ENCODE data around the gene CNTN4. TPM values are rescaled to one million over a fixed set of nuclear protein-coding genes. Genes with fewer than 3 reads are reported as not detected.
A peak's percentile ranks its signal among the peaks of the same experiment; 100 is the strongest.

The CNTN4 gene
- polyA plus RNA-seq, 4 donors = 0.27 to 6.5 (median 2.6) TPM; not detected in 1

GRCh38 chr3:2948882-2949281, 850.2 kb downstream of the CNTN4 start:
- no peak overlapping the region for H3K4me3 ChIP-seq (ENCODE audit: low read depth in 1 of 3, low read length in 3 of 3)
- H3K27me3 ChIP-seq (ENCODE audit: control insufficient read depth in 3 of 3, insufficient read depth in 3 of 3, low read length in 3 of 3) = no peaks in the 10 kb centered on the region
- no peak for DNase-seq
- H3K4me1 ChIP-seq (ENCODE audit: control insufficient read depth in 3 of 3, insufficient read depth in 2 of 3, low read depth in 1 of 3, low read length in 2 of 3) = no peaks in the 10 kb centered on the region
- no peak overlapping the region for H3K27ac ChIP-seq (ENCODE audit: low read depth in 1 of 3, low read length in 2 of 3)
- 76 to 90% (median 84%) methylated on average over 1 of the region's 1 CpG for WGBS, 3 donors
- no peaks in the 10 kb centered on the region for H3K36me3 ChIP-seq (ENCODE audit: control insufficient read depth in 3 of 3, insufficient read depth in 2 of 3, low read depth in 1 of 3, low read length in 3 of 3)
- no peaks in the 10 kb centered on the region for H3K9me3 ChIP-seq (ENCODE audit: control insufficient read depth in 2 of 2, insufficient read depth in 1 of 2, low read depth in 1 of 2, low read length in 1 of 2)
- no peak for FAIRE-seq

GRCh38 chr3:2950159-2950558, 851.5 kb downstream of the CNTN4 start:
- no peaks in the 10 kb centered on the region for H3K9me3 ChIP-seq (ENCODE audit: control insufficient read depth in 2 of 2, insufficient read depth in 1 of 2, low read depth in 1 of 2, low read length in 1 of 2)
- H3K27me3 ChIP-seq (ENCODE audit: control insufficient read depth in 3 of 3, insufficient read depth in 3 of 3, low read length in 3 of 3) = no peaks in the 10 kb centered on the region
- WGBS, 3 donors = 62 to 75% (median 63%) methylated on average over 2 of the region's 2 CpGs
- no peaks in the 10 kb centered on the region for H3K36me3 ChIP-seq (ENCODE audit: control insufficient read depth in 3 of 3, insufficient read depth in 2 of 3, low read depth in 1 of 3, low read length in 3 of 3)
- DNase-seq (no peak), FAIRE-seq (no peak)
- H3K27ac ChIP-seq (ENCODE audit: low read depth in 1 of 3, low read length in 2 of 3) = no peak overlapping the region
- H3K4me1 ChIP-seq (ENCODE audit: control insufficient read depth in 3 of 3, insufficient read depth in 2 of 3, low read depth in 1 of 3, low read length in 2 of 3) = no peaks in the 10 kb centered on the region
- H3K4me3 ChIP-seq (ENCODE audit: low read depth in 1 of 3, low read length in 3 of 3) = no peak overlapping the region

GRCh38 chr3:2957115-2957514, 858.4 kb downstream of the CNTN4 start:
- Histone ChIP-seq H3K27ac (ENCODE audit: low read depth in 1 of 3, low read length in 2 of 3) (no peak overlapping the region), H3K4me1 (ENCODE audit: control insufficient read depth in 3 of 3, insufficient read depth in 2 of 3, low read depth in 1 of 3, low read length in 2 of 3) (no peaks in the 10 kb centered on the region), H3K9me3 (ENCODE audit: control insufficient read depth in 2 of 2, insufficient read depth in 1 of 2, low read depth in 1 of 2, low read length in 1 of 2) (no peaks in the 10 kb centered on the region), H3K4me3 (ENCODE audit: low read depth in 1 of 3, low read length in 3 of 3) (no peak overlapping the region), H3K36me3 (ENCODE audit: control insufficient read depth in 3 of 3, insufficient read depth in 2 of 3, low read depth in 1 of 3, low read length in 3 of 3) (no peaks in the 10 kb centered on the region), H3K27me3 (ENCODE audit: control insufficient read depth in 3 of 3, insufficient read depth in 3 of 3, low read length in 3 of 3) (no peaks in the 10 kb centered on the region)
- WGBS, 3 donors = 73 to 98% (median 77%) methylated on average over 3 of the region's 3 CpGs
- DNase-seq (no peak), FAIRE-seq (no peak)

- H3K4me3 ChIP-seq (ENCODE audit: low read depth in 1 of 3, low read length in 3 of 3) = no peak overlapping the region
- 39 to 50% (median 42%) methylated on average over 1 of the region's 1 CpG for WGBS, 3 donors
- no peaks in the 10 kb centered on the region for H3K36me3 ChIP-seq (ENCODE audit: control insufficient read depth in 3 of 3, insufficient read depth in 2 of 3, low read depth in 1 of 3, low read length in 3 of 3)
- no peaks in the 10 kb centered on the region for H3K27me3 ChIP-seq (ENCODE audit: control insufficient read depth in 3 of 3, insufficient read depth in 3 of 3, low read length in 3 of 3)
- FAIRE-seq = no peak
- H3K4me1 ChIP-seq (ENCODE audit: control insufficient read depth in 3 of 3, insufficient read depth in 2 of 3, low read depth in 1 of 3, low read length in 2 of 3) = no peaks in the 10 kb centered on the region
- H3K27ac ChIP-seq (ENCODE audit: low read depth in 1 of 3, low read length in 2 of 3) = no peak overlapping the region
- H3K9me3 ChIP-seq (ENCODE audit: control insufficient read depth in 2 of 2, insufficient read depth in 1 of 2, low read depth in 1 of 2, low read length in 1 of 2) = no peaks in the 10 kb centered on the region
- peak in 1 of 2 donors; percentile 22 for DNase-seq
These were observed 859.9 kb downstream of the CNTN4 start for GRCh38 chr3:2958551-2958950.

- FAIRE-seq (no peak), DNase-seq (no peak)
- Histone ChIP-seq H3K27ac (ENCODE audit: low read depth in 1 of 3, low read length in 2 of 3) (no peak overlapping the region), H3K27me3 (ENCODE audit: control insufficient read depth in 3 of 3, insufficient read depth in 3 of 3, low read length in 3 of 3) (no peaks in the 10 kb centered on the region), H3K36me3 (ENCODE audit: control insufficient read depth in 3 of 3, insufficient read depth in 2 of 3, low read depth in 1 of 3, low read length in 3 of 3) (no peaks in the 10 kb centered on the region), H3K9me3 (ENCODE audit: control insufficient read depth in 2 of 2, insufficient read depth in 1 of 2, low read depth in 1 of 2, low read length in 1 of 2) (no peaks in the 10 kb centered on the region), H3K4me3 (ENCODE audit: low read depth in 1 of 3, low read length in 3 of 3) (no peak overlapping the region), H3K4me1 (ENCODE audit: control insufficient read depth in 3 of 3, insufficient read depth in 2 of 3, low read depth in 1 of 3, low read length in 2 of 3) (no peaks in the 10 kb centered on the region)
- whole genome bisulfite sequencing, 3 donors = 72 to 81% (median 80%) methylated on average over 1 of the region's 1 CpG
These were observed 862.9 kb downstream of the CNTN4 start for GRCh38 chr3:2961576-2961975.

- H3K27me3 ChIP-seq (ENCODE audit: control insufficient read depth in 3 of 3, insufficient read depth in 3 of 3, low read length in 3 of 3) = no peaks in the 10 kb centered on the region
- no peaks in the 10 kb centered on the region for H3K36me3 ChIP-seq (ENCODE audit: control insufficient read depth in 3 of 3, insufficient read depth in 2 of 3, low read depth in 1 of 3, low read length in 3 of 3)
- FAIRE-seq (no peak), DNase-seq (no peak)
- H3K9me3 ChIP-seq (ENCODE audit: control insufficient read depth in 2 of 2, insufficient read depth in 1 of 2, low read depth in 1 of 2, low read length in 1 of 2) = no peaks in the 10 kb centered on the region
- no peak overlapping the region for H3K4me3 ChIP-seq (ENCODE audit: low read depth in 1 of 3, low read length in 3 of 3)
- 67 to 79% (median 70%) methylated on average over 2 of the region's 2 CpGs for WGBS, 3 donors
- H3K27ac ChIP-seq (ENCODE audit: low read depth in 1 of 3, low read length in 2 of 3) = no peak overlapping the region
- H3K4me1 ChIP-seq (ENCODE audit: control insufficient read depth in 3 of 3, insufficient read depth in 2 of 3, low read depth in 1 of 3, low read length in 2 of 3) = no peaks in the 10 kb centered on the region
These were observed 869.2 kb downstream of the CNTN4 start for GRCh38 chr3:2967871-2968270.

- no peaks in the 10 kb centered on the region for H3K27me3 ChIP-seq (ENCODE audit: control insufficient read depth in 3 of 3, insufficient read depth in 3 of 3, low read length in 3 of 3)
- H3K9me3 ChIP-seq (ENCODE audit: control insufficient read depth in 2 of 2, insufficient read depth in 1 of 2, low read depth in 1 of 2, low read length in 1 of 2) = no peaks in the 10 kb centered on the region
- FAIRE-seq (no peak), DNase-seq (no peak)
- no peaks in the 10 kb centered on the region for H3K36me3 ChIP-seq (ENCODE audit: control insufficient read depth in 3 of 3, insufficient read depth in 2 of 3, low read depth in 1 of 3, low read length in 3 of 3)
- H3K4me1 ChIP-seq (ENCODE audit: control insufficient read depth in 3 of 3, insufficient read depth in 2 of 3, low read depth in 1 of 3, low read length in 2 of 3) = no peaks in the 10 kb centered on the region
- H3K27ac ChIP-seq (ENCODE audit: low read depth in 1 of 3, low read length in 2 of 3) = no peak overlapping the region
- H3K4me3 ChIP-seq (ENCODE audit: low read depth in 1 of 3, low read length in 3 of 3) = no peak overlapping the region
These were observed 869.8 kb downstream of the CNTN4 start for GRCh38 chr3:2968475-2968874.

- no peaks in the 10 kb centered on the region for H3K4me1 ChIP-seq (ENCODE audit: control insufficient read depth in 3 of 3, insufficient read depth in 2 of 3, low read depth in 1 of 3, low read length in 2 of 3)
- H3K27me3 ChIP-seq (ENCODE audit: control insufficient read depth in 3 of 3, insufficient read depth in 3 of 3, low read length in 3 of 3) = no peaks in the 10 kb centered on the region
- DNase-seq (no peak), FAIRE-seq (no peak)
- WGBS, 3 donors = 63 to 75% (median 65%) methylated on average over 3 of the region's 3 CpGs
- H3K4me3 ChIP-seq (ENCODE audit: low read depth in 1 of 3, low read length in 3 of 3) = no peak overlapping the region
- no peaks in the 10 kb centered on the region for H3K36me3 ChIP-seq (ENCODE audit: control insufficient read depth in 3 of 3, insufficient read depth in 2 of 3, low read depth in 1 of 3, low read length in 3 of 3)
- no peak overlapping the region for H3K27ac ChIP-seq (ENCODE audit: low read depth in 1 of 3, low read length in 2 of 3)
- no peaks in the 10 kb centered on the region for H3K9me3 ChIP-seq (ENCODE audit: control insufficient read depth in 2 of 2, insufficient read depth in 1 of 2, low read depth in 1 of 2, low read length in 1 of 2)
These were observed 877.5 kb downstream of the CNTN4 start for GRCh38 chr3:2976212-2976611.

- FAIRE-seq = no peak
- H3K36me3 ChIP-seq (ENCODE audit: control insufficient read depth in 3 of 3, insufficient read depth in 2 of 3, low read depth in 1 of 3, low read length in 3 of 3) = no peaks in the 10 kb centered on the region
These were observed 878.1 kb downstream of the CNTN4 start for GRCh38 chr3:2976796-2977195.

More at GRCh38 chr3:2976796-2977195, 878.1 kb downstream of the CNTN4 start:
- 81 to 84% (median 83%) methylated on average over 1 of the region's 1 CpG for WGBS, 3 donors
- no peaks in the 10 kb centered on the region for H3K27me3 ChIP-seq (ENCODE audit: control insufficient read depth in 3 of 3, insufficient read depth in 3 of 3, low read length in 3 of 3)
- no peak overlapping the region for H3K27ac ChIP-seq (ENCODE audit: low read depth in 1 of 3, low read length in 2 of 3)
- DNase-seq = no peak
- H3K4me1 ChIP-seq (ENCODE audit: control insufficient read depth in 3 of 3, insufficient read depth in 2 of 3, low read depth in 1 of 3, low read length in 2 of 3) = no peaks in the 10 kb centered on the region
- H3K9me3 ChIP-seq (ENCODE audit: control insufficient read depth in 2 of 2, insufficient read depth in 1 of 2, low read depth in 1 of 2, low read length in 1 of 2) = no peaks in the 10 kb centered on the region
- no peak overlapping the region for H3K4me3 ChIP-seq (ENCODE audit: low read depth in 1 of 3, low read length in 3 of 3)
